GM13977 (cell line): ENCODE data around the gene WWOX.

Experiments
- DNase-seq: peaks from one replicate; pipeline ENCODE4 v3.0.0; 2012; ENCODE audit warnings: low spot score
- in situ Hi-C: fragments of 300-500 bp; cut with MboI; formaldehyde crosslinking; loops from one replicate; pipeline ENCODE4 v1.12.0; 2022; ENCODE audit warnings: low sequenced_read_pairs, low pct_unique_long_range_greater_than_20kb, mixed read lengths, inconsistent platforms; ENCODE audit not compliant: unreplicated experiment
- TF ChIP-seq, protein P1 (sequence below): IDR thresholded peaks from 2 replicates; pipeline ENCODE4 v1.5.1; 2012; ENCODE audit warnings: mild to moderate bottlenecking, control low read depth; ENCODE audit not compliant: insufficient read depth; ENCODE audit errors: extremely low read depth, missing control alignments

Gene WWOX

DNA sequence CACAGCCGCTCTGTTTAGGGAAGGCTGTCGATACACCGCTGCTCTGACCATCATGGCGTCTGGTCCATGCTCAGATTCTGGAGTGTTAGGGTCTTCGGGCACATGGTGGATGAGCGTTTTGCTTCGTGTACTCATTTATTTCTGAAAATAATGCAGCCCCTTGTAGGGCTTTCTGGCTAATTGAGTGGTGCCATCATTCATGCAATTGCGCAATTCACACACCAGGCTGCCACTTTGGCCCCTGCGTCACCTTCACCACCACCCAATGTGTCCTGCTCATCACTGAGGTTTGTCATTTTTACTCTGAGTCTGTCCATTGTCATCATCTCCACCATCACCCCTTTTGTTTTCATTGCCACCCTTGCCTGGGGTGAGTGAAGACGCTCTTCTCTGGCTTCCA is 557.4 kb downstream of the WWOX start:
- no peak for DNase-seq
- TF ChIP-seq, protein P1, sequence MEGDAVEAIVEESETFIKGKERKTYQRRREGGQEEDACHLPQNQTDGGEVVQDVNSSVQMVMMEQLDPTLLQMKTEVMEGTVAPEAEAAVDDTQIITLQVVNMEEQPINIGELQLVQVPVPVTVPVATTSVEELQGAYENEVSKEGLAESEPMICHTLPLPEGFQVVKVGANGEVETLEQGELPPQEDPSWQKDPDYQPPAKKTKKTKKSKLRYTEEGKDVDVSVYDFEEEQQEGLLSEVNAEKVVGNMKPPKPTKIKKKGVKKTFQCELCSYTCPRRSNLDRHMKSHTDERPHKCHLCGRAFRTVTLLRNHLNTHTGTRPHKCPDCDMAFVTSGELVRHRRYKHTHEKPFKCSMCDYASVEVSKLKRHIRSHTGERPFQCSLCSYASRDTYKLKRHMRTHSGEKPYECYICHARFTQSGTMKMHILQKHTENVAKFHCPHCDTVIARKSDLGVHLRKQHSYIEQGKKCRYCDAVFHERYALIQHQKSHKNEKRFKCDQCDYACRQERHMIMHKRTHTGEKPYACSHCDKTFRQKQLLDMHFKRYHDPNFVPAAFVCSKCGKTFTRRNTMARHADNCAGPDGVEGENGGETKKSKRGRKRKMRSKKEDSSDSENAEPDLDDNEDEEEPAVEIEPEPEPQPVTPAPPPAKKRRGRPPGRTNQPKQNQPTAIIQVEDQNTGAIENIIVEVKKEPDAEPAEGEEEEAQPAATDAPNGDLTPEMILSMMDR, result no peak
- in situ Hi-C loops, result no loop called here

DNA sequence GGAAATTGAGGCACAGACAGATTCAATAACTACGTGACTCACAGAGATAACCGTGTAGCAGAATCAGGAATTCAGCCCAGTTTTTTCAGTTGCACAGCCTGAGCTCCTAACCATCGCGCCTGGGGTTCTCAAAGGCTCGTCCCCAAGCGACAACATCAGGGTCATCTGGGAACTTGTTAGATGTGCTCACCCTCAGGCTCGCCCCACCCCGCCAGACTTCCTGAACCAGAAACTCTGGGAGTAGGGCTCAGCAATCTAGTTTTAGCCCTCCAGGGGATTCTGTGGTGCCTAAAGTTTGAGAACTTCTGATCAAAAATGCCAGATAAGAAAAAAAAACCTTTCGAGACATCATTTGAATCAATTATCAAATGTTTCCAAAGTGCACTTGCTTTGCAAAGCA is 559.8 kb downstream of the WWOX start:
- TF ChIP-seq, protein P1, result no peak
- DNase-seq, result no peak
- in situ Hi-C loops, result no loop called here

DNA sequence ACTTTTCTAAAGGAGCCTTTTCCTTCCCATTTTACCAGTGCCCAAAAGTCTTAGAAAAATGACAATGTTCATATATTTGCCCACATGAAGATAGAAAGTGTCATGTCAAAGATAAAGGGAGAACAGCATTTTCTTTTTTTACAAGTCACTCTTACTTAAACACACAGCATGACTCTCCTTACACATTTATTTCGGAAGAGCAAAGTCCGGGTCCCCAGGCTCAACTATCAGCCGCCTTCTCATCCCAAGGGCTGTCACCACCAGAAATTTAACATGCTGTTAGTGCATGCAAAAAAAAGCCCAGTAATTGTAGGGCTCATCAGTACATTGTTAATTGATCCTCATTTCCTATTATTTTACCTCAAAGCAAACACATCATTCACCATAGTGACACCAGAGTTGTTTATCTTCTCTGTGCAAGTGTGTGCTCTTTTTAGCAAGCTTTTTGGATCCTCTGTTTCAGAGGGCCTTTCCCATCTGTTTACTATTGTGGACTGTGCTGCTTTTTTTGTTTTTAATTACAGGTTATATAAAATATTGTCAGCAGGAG is 560.3 kb downstream of the WWOX start:
- TF ChIP-seq, protein P1, result no peak
- in situ Hi-C loops, result no loop called here
- DNase-seq, result no peak

DNA sequence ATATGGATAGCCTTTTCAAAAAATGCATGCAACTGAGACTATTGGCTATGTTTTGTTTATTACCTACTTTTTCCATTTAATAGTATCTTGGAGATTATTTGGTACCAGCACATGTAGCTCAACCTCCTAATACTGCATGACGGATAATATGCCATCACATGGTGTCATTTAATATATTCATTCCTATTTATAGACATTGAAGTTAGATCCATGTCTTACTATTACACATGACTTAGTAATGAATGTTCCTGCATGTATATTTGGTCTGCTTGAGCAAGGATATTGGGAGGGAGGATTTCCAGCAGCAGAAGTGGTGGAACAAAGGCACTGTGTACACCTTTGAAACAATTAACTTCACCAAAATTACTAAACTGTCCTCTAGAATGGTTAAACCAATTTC is 561.3 kb downstream of the WWOX start:
- no peak for DNase-seq
- TF ChIP-seq, protein P1, result no peak
- in situ Hi-C loops, result no loop called here

DNA sequence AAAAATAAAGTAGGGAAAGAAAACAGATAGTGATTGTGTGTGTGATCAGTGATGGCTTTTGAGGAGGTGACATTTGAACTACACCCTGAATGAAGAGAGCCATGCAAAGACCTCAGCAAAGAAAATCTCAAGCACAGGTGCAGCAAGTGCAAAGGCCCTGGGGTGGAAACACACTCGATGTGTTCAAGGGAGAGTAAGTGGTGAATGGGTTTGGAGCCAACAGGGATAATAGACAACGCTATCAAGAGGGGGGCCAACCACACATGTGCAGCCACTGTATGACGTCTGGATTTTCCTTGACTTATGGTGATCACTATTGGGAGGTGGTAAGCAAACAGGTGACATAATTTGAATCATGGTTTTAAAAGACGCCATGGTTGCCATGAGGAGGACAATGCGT is 564.2 kb downstream of the WWOX start:
- TF ChIP-seq, protein P1, result no peak
- no peak for DNase-seq
- in situ Hi-C loops, result no loop called here

DNA sequence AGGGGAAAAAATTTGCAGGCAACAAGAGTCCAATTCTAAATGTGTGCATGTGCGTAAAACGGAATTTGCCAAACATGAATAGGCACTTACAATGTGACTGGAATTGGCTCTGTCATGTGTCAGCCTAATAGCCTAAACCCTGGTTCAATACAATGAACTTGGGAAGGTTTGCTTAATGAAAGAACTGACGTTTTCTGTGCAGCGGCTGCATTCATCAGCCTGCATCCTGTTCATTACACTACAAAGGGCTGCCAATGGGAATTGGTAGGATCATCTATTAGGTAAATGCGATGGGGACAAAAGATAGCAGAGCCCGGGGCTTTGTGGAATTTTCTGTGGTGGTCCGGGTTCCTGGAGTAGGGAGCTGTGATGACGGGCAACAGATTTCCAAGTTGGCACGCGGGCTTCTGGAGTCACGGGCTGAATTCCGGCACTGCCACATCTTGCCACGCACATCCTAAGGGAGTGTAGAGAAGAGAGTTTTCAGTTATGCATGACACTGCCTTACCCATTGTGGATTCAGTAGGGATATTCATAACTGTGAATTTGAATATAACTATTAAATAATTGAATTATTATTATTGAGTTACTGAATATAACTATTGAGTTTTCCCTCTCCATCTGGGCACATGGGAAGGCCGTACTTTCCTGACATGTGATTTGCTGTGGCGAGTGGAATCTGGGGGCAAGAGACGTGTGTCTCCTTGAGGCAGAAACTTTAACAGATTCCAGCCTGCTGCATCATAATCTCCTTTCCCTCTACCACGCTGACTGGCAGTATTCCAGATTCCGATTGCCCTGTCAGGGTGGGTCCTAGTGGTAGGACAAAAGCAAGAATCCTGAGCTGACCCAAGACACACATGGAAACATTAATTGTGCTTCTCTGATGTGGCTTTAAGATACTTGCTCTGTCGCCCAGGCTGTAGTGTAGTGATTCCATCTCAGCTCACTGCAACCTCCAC is 565.6 kb downstream of the WWOX start:
- no peak for DNase-seq
- in situ Hi-C loops, result no loop called here
- TF ChIP-seq, protein P1, result no peak
